Bronchial epithelial cell (primary cell): ENCODE results near the gene LAMA2. TPM values are rescaled to one million over a fixed set of nuclear protein-coding genes. Genes with fewer than 3 reads are reported as not detected.

Source experiments
- DNase-seq: peaks from one replicate; pipeline ENCODE4 v3.0.0-alpha.2; 2010; ENCODE audit warnings: low read depth
- FAIRE-seq: peaks from 2 replicates; lab custom pipeline; 2011; peaks lifted over from hg19 to GRCh38; lab: Jason Lieb, UNC
- H3K27me3 ChIP-seq: 2 replicates; pipeline ENCODE4 v1.5.1; 2011; ENCODE audit warnings: low read length; ENCODE audit not compliant: control insufficient read depth, insufficient read depth
- H3K36me3 ChIP-seq: 2 replicates; pipeline ENCODE4 v1.5.1; 2011; ENCODE audit warnings: low read length; ENCODE audit not compliant: control insufficient read depth, insufficient read depth
- H3K4me3 ChIP-seq: 2 replicates; pipeline ENCODE4 v1.5.1; 2011; ENCODE audit warnings: mild to moderate bottlenecking, low read depth, low read length, control low read depth
- CTCF ChIP-seq: IDR thresholded peaks from 2 replicates; pipeline ENCODE4 v1.5.1; 2011; ENCODE audit warnings: mild to moderate bottlenecking, moderate library complexity, low read length, control low read depth, inconsistent platforms; ENCODE audit not compliant: insufficient read depth, severe bottlenecking
- total RNA-seq: library from RNA; depleted of rRNA; stranded (reverse); fragments of >200 nt; gene quantifications from 2 replicates; pipeline ENCODE4 v1.2.1, GENCODE V29; 2014

LAMA2 gene
- total RNA-seq, 1 donor from 2014 or later: 2.6 TPM

- no peak overlapping the region for H3K4me3 ChIP-seq
- DNase-seq (no peak), FAIRE-seq (no peak)
- H3K36me3 ChIP-seq: no peaks in the 10 kb centered on the region
- TF ChIP-seq CTCF: no peak
- H3K27me3 ChIP-seq: no peaks in the 10 kb centered on the region
Observed at GRCh38 chr6:129114636-129115391, 231.9 kb downstream of the LAMA2 start.

- TF ChIP-seq CTCF: no peak
- DNase-seq: no peak
- no peak for FAIRE-seq
- no peaks in the 10 kb centered on the region for H3K36me3 ChIP-seq
- H3K27me3 ChIP-seq: no peaks in the 10 kb centered on the region
- no peak overlapping the region for H3K4me3 ChIP-seq
Observed at GRCh38 chr6:129115471-129115870, 232.5 kb downstream of the LAMA2 start.

GRCh38 chr6:129117355-129117754 lies 234.4 kb downstream of the LAMA2 start:
- no peak for DNase-seq
- H3K36me3 ChIP-seq: no peaks in the 10 kb centered on the region
- FAIRE-seq: no peak
- no peaks in the 10 kb centered on the region for H3K27me3 ChIP-seq
- no peak overlapping the region for H3K4me3 ChIP-seq
- TF ChIP-seq CTCF: no peak

GRCh38 chr6:129120856-129121638 lies 238.1 kb downstream of the LAMA2 start:
- FAIRE-seq: no peak
- TF ChIP-seq CTCF: no peak
- DNase-seq: no peak
- no peaks in the 10 kb centered on the region for H3K36me3 ChIP-seq
- H3K4me3 ChIP-seq: no peak overlapping the region
- no peaks in the 10 kb centered on the region for H3K27me3 ChIP-seq

- no peaks in the 10 kb centered on the region for H3K36me3 ChIP-seq
- FAIRE-seq: no peak
- no peak for TF ChIP-seq CTCF
- DNase-seq: no peak
- H3K4me3 ChIP-seq: no peak overlapping the region
- no peaks in the 10 kb centered on the region for H3K27me3 ChIP-seq
Observed at GRCh38 chr6:129124347-129124746, 241.4 kb downstream of the LAMA2 start.
